Esophagus muscularis mucosa (tissue), 4 donors: ENCODE measurements around the gene ACTA1. TPM values are rescaled to one million over a fixed set of nuclear protein-coding genes. Genes with fewer than 3 reads are reported as not detected.

Source experiments
- DNase-seq: peaks from one replicate; pipeline ENCODE4 v3.0.0-alpha.2; 2017; ENCODE audit errors: extremely low spot score
- H3K27ac ChIP-seq, 4 donors: fragments of 200-600 bp; sonication (generic); replicated peaks in 1 of 4; 1 replicate in 3 of 4; 2 replicates in 1 of 4; pipeline ENCODE4 v1.5.1; 2016 to 2019; ENCODE audit warnings: mild to moderate bottlenecking in 1 of 4
- H3K27me3 ChIP-seq, 4 donors: fragments of 200-600 bp; sonication (generic); one replicate each; pipeline versions ENCODE4 v1.5.1 to v1.6.0; 2016 to 2019
- H3K36me3 ChIP-seq, 4 donors: fragments of 200-600 bp; sonication (generic); one replicate each; pipeline ENCODE4 v1.5.1; 2016 to 2019
- H3K4me1 ChIP-seq, 4 donors: fragments of 200-600 bp; sonication (generic); one replicate each; pipeline ENCODE4 v1.5.1; 2016 to 2019
- H3K4me3 ChIP-seq, 4 donors: fragments of 200-600 bp; sonication (generic); 1 replicate in 2 of 4; 2 replicates in 2 of 4; pipeline ENCODE4 v1.5.1; 2016 to 2019; ENCODE audit warnings: mild to moderate bottlenecking in 4 of 4, moderate library complexity in 1 of 4
- H3K9me3 ChIP-seq, 4 donors: fragments of 200-600 bp; sonication (generic); 1 replicate in 3 of 4; 2 replicates in 1 of 4; pipeline ENCODE4 v1.5.1; 2016 to 2019
- CTCF ChIP-seq, 3 experiments: fragments of 200-600 bp in 2 of 3; fragments of 450-650 bp in 1 of 3; sonication (generic) in 2 of 3; IDR thresholded peaks; one replicate each; pipeline ENCODE4 v1.5.1; 2017 to 2019; ENCODE audit warnings: antibody characterized with exemption in 3 of 3, mild to moderate bottlenecking in 2 of 3, moderate library complexity in 1 of 3
- EP300 ChIP-seq: sonication (generic); formaldehyde crosslinking; IDR thresholded peaks from one replicate; pipeline ENCODE4 v1.6.1; 2017; ENCODE audit warnings: antibody characterized with exemption
- POLR2A ChIP-seq: fragments of 450-650 bp; IDR thresholded peaks from one replicate; pipeline ENCODE4 v1.6.1; 2017; ENCODE audit warnings: antibody characterized with exemption, moderate library complexity, mild to moderate bottlenecking, low read depth
- POLR2AphosphoS5 ChIP-seq, 2 donors: sonication (generic); formaldehyde crosslinking; IDR thresholded peaks; one replicate each; pipeline ENCODE4 v1.6.1; 2017; ENCODE audit warnings: antibody characterized with exemption in 2 of 2
- WGBS: methylation state at CpG from one replicate; pipeline ENCODE4 v1.1.5; 2018; 5-methylcytosine and 5-hydroxymethylcytosine counted together
- intact Hi-C: fragments of 100-400 bp; cut with DNase I; formaldehyde crosslinking; loops from one replicate; pipeline ENCODE4 v1.15.1; 2023
- total RNA-seq, 4 donors: library from RNA; depleted of rRNA; stranded (reverse); fragments of >200 nt; gene quantifications; one replicate each; pipeline versions ENCODE4 v1.1.0 to v1.2.1, GENCODE V29; 2016

The ACTA1 gene
- total RNA-seq, 4 donors from 2014 or later, result 0.29 to 0.58 (median 0.42) TPM; not detected in 1

GRCh38 chr1:229431284-229432115 is 2.4 kb downstream of the ACTA1 start:
- TF ChIP-seq POLR2A (no peak), CTCF (IDR thresholded peaks at IDR 0.05) (no peak), EP300 (no peak), POLR2AphosphoS5 (IDR thresholded peaks at IDR 0.05) (no peak)
- Histone ChIP-seq H3K27ac (no peak overlapping the region), H3K27me3 (peaks cover 20 to 93% (median 58%) of the 10 kb centered on the region in 4 donors), H3K36me3 (no peaks in the 10 kb centered on the region), H3K4me3 (peak overlapping the region; percentile 13 to 46 (median 38)), H3K4me1 (peaks cover 30 to 52% (median 46%) of the 10 kb centered on the region in 4 donors), H3K9me3 (no peaks in the 10 kb centered on the region)
- DNase-seq, result no peak
- WGBS, result 12% methylated on average over 40 of the region's 65 CpGs
- intact Hi-C loops, result no loop called here

GRCh38 chr1:229430761-229431283 is 3.1 kb downstream of the ACTA1 start:
- H3K9me3 ChIP-seq, result no peaks in the 10 kb centered on the region
- peaks cover 20 to 100% (median 58%) of the 10 kb centered on the region in 4 donors for H3K27me3 ChIP-seq
- H3K27ac ChIP-seq, result no peak overlapping the region
- no peaks in the 10 kb centered on the region for H3K36me3 ChIP-seq
- 4% methylated on average over 13 of the region's 16 CpGs for WGBS
- no peak for TF ChIP-seq POLR2A
- H3K4me3 ChIP-seq, result peak overlapping the region in 2 of 4 donors; percentile 37 to 46
- H3K4me1 ChIP-seq, result peaks cover 30 to 52% (median 46%) of the 10 kb centered on the region in 4 donors
- no peak for DNase-seq
- intact Hi-C loops, result no loop called here

GRCh38 chr1:229428256-229428655 is 5.6 kb downstream of the ACTA1 start:
- DNase-seq, result no peak
- TF ChIP-seq POLR2AphosphoS5 (IDR thresholded peaks at IDR 0.05) (no peak), EP300 (no peak), POLR2A (no peak), CTCF (IDR thresholded peaks at IDR 0.05) (no peak)
- Histone ChIP-seq H3K27ac (no peak overlapping the region), H3K4me3 (no peak overlapping the region), H3K27me3 (peaks cover 20 to 89% (median 38%) of the 10 kb centered on the region in 4 donors), H3K4me1 (peaks cover 22 to 32% (median 28%) of the 10 kb centered on the region in 4 donors), H3K9me3 (peaks cover 0 to 14% (median 5%) of the 10 kb centered on the region in 4 donors), H3K36me3 (no peaks in the 10 kb centered on the region)
- WGBS, result 80% methylated on average over 3 of the region's 3 CpGs
- intact Hi-C loops, result no loop called here

- Histone ChIP-seq H3K4me1 (peaks cover 20 to 26% (median 21%) of the 10 kb centered on the region in 4 donors), H3K27me3 (peaks cover 17 to 87% (median 31%) of the 10 kb centered on the region in 4 donors), H3K9me3 (peaks cover 0 to 14% (median 5%) of the 10 kb centered on the region in 4 donors), H3K4me3 (no peak overlapping the region), H3K27ac (no peak overlapping the region), H3K36me3 (no peaks in the 10 kb centered on the region)
- intact Hi-C loops, result no loop called here
- DNase-seq, result no peak
- TF ChIP-seq POLR2A, result no peak
- no peak for TF ChIP-seq POLR2AphosphoS5 (IDR thresholded peaks at IDR 0.05)
- no peak for TF ChIP-seq EP300
- TF ChIP-seq CTCF (IDR thresholded peaks at IDR 0.05), result no peak
- WGBS, result 76% methylated on average over 3 of the region's 3 CpGs
These were observed 6.3 kb downstream of the ACTA1 start for GRCh38 chr1:229427572-229427971.

GRCh38 chr1:229425564-229426159 is 8.2 kb downstream of the ACTA1 start:
- intact Hi-C loops, result no loop called here
- Histone ChIP-seq H3K9me3 (peaks cover 0 to 14% (median 5%) of the 10 kb centered on the region in 4 donors), H3K27ac (no peak overlapping the region), H3K36me3 (no peaks in the 10 kb centered on the region), H3K27me3 (peaks cover 5 to 68% (median 12%) of the 10 kb centered on the region in 4 donors), H3K4me3 (no peak overlapping the region), H3K4me1 (peaks cover 1 to 6% (median 2%) of the 10 kb centered on the region in 4 donors)
- DNase-seq, result no peak
- TF ChIP-seq CTCF (IDR thresholded peaks at IDR 0.05), result no peak
- TF ChIP-seq EP300, result no peak
- TF ChIP-seq POLR2A, result no peak
- no peak for TF ChIP-seq POLR2AphosphoS5 (IDR thresholded peaks at IDR 0.05)
- WGBS, result 74% methylated on average over 2 of the region's 2 CpGs
